Measurements from ENCODE around the gene MYOM1.

MYOM1 gene

GRCh38 chr18:3186678-3187658 lies 32.8 kb downstream of the MYOM1 start:
- TF ChIP-seq REST (IDR thresholded peaks at IDR 0.05; ENCODE audit: insufficient read depth in 1 of 2, low read depth in 2 of 2, low read length in 2 of 2) (no peak), TAF1 (IDR thresholded peaks at IDR 0.05; ENCODE audit: borderline replicate concordance, insufficient read depth, low read length) (no peak), POLR2AphosphoS5 (IDR thresholded peaks at IDR 0.05; ENCODE audit: low read depth, low read length) (no peak), FOXP2 (optimal IDR thresholded peaks at IDR 0.05; ENCODE audit: borderline replicate concordance, extremely low read depth, extremely low read length, insufficient read depth) (no peak), SIN3A (IDR thresholded peaks at IDR 0.05; ENCODE audit: borderline replicate concordance, insufficient read depth, low read length) (no peak)

GRCh38 chr18:3184275-3184963 lies 35.3 kb downstream of the MYOM1 start:
- no peak for TF ChIP-seq TAF1 (IDR thresholded peaks at IDR 0.05; ENCODE audit: borderline replicate concordance, insufficient read depth, low read length)

GRCh38 chr18:3183103-3183717 lies 36.6 kb downstream of the MYOM1 start:
- TF ChIP-seq POLR2AphosphoS5 (IDR thresholded peaks at IDR 0.05; ENCODE audit: low read depth, low read length) = no peak
- TF ChIP-seq REST (IDR thresholded peaks at IDR 0.05; ENCODE audit: insufficient read depth in 1 of 2, low read depth in 2 of 2, low read length in 2 of 2) = no peak
- no peak for TF ChIP-seq SIN3A (IDR thresholded peaks at IDR 0.05; ENCODE audit: borderline replicate concordance, insufficient read depth, low read length)
- TF ChIP-seq TAF1 (IDR thresholded peaks at IDR 0.05; ENCODE audit: borderline replicate concordance, insufficient read depth, low read length) = no peak
- no peak for TF ChIP-seq FOXP2 (optimal IDR thresholded peaks at IDR 0.05; ENCODE audit: borderline replicate concordance, extremely low read depth, extremely low read length, insufficient read depth)

GRCh38 chr18:3180325-3180724 lies 39.4 kb downstream of the MYOM1 start:
- TF ChIP-seq REST (IDR thresholded peaks at IDR 0.05; ENCODE audit: insufficient read depth in 1 of 2, low read depth in 2 of 2, low read length in 2 of 2) (no peak), SIN3A (IDR thresholded peaks at IDR 0.05; ENCODE audit: borderline replicate concordance, insufficient read depth, low read length) (no peak), FOXP2 (optimal IDR thresholded peaks at IDR 0.05; ENCODE audit: borderline replicate concordance, extremely low read depth, extremely low read length, insufficient read depth) (no peak), POLR2AphosphoS5 (IDR thresholded peaks at IDR 0.05; ENCODE audit: low read depth, low read length) (no peak), TAF1 (IDR thresholded peaks at IDR 0.05; ENCODE audit: borderline replicate concordance, insufficient read depth, low read length) (no peak)

- TF ChIP-seq POLR2AphosphoS5 (IDR thresholded peaks at IDR 0.05; ENCODE audit: low read depth, low read length) (no peak), SIN3A (IDR thresholded peaks at IDR 0.05; ENCODE audit: borderline replicate concordance, insufficient read depth, low read length) (no peak), FOXP2 (optimal IDR thresholded peaks at IDR 0.05; ENCODE audit: borderline replicate concordance, extremely low read depth, extremely low read length, insufficient read depth) (no peak), TAF1 (IDR thresholded peaks at IDR 0.05; ENCODE audit: borderline replicate concordance, insufficient read depth, low read length) (no peak), REST (IDR thresholded peaks at IDR 0.05; ENCODE audit: insufficient read depth in 1 of 2, low read depth in 2 of 2, low read length in 2 of 2) (no peak)
Measured at GRCh38 chr18:3179430-3180089, 40.2 kb downstream of the MYOM1 start.
